Activated CD4-positive, alpha-beta T cell treated with anti-CD3 and anti-CD28 coated beads, Interleukin-2, amount 50 U/mL, for 24 hours (primary cell): ENCODE results near the gene SPECC1L.

ENCODE experiments used
- DNase-seq, 2 donors: peaks; one replicate each; pipeline ENCODE4 v3.0.0-alpha.2; 2020; ENCODE audit warnings: low read depth in 1 of 2, low spot score in 1 of 2

SPECC1L gene

GRCh38 chr22:24394254-24394653 is 123.6 kb downstream of the SPECC1L start:
- DNase-seq, result no peak

- no peak for DNase-seq
Measured at GRCh38 chr22:24398409-24398808, 127.8 kb downstream of the SPECC1L start.

- DNase-seq, result no peak
Measured at GRCh38 chr22:24400034-24400725, 129.5 kb downstream of the SPECC1L start.

GRCh38 chr22:24400726-24401596 is 130.3 kb downstream of the SPECC1L start:
- no peak for DNase-seq

DNA sequence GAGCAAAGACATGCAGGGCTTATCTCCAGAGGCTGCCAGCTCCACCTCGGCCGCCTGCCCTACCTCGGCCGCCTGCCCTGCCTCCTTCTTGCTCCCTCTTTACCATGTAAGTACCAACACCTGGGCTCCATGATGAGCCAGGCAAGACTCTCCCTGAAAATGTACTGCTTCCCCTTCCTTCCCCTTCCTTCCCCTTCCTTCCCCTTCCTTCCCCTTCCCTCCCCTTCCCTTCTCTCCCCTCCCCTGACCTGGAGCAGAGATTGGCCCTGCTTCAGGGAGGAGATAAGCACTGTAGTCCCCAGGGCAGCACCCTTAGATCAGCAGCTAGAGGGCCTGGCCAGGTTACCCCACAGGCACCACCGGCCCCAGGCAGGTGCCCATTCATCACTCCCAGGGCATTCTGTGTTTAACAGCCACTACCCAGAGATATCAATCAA is 131.3 kb downstream of the SPECC1L start:
- no peak for DNase-seq

GRCh38 chr22:24402460-24403192 is 132.0 kb downstream of the SPECC1L start:
- no peak for DNase-seq

GRCh38 chr22:24403346-24403745 is 132.7 kb downstream of the SPECC1L start:
- no peak for DNase-seq

DNA sequence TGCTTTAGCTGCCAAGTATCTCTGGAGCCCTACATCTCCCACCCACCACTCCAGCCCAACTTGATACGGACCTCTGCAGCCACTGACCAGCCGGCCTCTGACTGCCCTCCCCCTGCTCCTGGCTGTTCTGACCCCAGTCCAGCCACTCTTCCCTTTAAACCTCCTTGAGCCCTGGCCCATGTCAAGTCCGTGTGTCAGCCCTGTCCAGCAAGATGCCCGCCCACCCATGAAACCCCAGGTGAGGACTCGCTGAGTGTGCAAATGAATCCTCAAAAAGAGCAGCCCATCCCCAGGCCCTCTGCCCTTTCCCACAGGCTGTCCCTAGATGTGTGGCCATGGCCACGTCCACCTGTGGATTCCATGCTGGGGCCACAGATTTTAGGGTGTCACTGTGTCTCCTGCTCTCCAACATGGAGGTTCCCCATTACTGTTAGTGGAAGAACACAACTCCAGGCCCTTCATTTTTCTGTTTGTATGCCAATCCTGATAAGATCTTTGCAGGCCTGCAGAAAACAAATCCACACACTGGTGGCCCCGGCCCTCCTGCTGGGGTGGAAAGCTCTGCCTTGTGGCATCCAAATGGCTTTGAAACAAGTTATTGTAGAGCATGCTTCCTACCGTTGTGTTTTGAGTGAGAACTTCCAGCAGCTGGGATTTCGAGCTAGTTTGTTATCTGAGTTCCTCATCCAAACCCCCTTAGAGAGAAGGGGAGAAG is 134.1 kb downstream of the SPECC1L start:
- DNase-seq, result no peak

DNA sequence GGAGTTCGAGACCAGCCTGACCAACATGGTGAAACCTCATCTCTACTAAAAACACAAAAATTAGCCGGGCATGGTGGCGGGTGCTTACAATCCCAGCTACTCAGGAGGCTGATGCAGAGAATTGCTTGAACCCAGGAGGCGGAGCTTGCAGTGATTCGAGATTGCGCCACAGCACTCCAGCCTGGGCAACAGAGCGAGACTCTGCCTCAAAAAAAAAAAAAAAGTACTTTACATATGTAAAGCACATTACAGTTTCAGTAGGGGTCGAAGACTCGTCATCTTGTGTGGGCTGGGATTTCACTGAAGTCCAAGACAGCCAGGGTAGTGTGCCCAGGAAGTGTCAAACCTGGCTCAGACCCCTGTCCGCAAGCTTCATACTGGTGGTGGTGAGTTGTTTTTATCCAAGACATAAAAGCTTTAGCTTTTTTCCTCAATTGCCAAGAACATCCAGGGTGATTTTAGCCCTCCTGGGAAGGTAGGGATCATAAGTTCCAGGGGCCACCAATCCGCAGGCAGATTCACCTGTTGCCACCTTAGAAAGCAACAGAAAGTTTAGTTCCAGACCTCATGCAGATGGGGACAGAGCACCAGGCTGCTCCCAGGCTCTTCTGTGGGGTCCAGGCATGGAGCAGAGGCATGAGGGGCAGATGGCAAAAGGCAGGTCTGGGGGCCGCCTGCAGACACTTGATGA is 135.1 kb downstream of the SPECC1L start:
- DNase-seq, result no peak

DNA sequence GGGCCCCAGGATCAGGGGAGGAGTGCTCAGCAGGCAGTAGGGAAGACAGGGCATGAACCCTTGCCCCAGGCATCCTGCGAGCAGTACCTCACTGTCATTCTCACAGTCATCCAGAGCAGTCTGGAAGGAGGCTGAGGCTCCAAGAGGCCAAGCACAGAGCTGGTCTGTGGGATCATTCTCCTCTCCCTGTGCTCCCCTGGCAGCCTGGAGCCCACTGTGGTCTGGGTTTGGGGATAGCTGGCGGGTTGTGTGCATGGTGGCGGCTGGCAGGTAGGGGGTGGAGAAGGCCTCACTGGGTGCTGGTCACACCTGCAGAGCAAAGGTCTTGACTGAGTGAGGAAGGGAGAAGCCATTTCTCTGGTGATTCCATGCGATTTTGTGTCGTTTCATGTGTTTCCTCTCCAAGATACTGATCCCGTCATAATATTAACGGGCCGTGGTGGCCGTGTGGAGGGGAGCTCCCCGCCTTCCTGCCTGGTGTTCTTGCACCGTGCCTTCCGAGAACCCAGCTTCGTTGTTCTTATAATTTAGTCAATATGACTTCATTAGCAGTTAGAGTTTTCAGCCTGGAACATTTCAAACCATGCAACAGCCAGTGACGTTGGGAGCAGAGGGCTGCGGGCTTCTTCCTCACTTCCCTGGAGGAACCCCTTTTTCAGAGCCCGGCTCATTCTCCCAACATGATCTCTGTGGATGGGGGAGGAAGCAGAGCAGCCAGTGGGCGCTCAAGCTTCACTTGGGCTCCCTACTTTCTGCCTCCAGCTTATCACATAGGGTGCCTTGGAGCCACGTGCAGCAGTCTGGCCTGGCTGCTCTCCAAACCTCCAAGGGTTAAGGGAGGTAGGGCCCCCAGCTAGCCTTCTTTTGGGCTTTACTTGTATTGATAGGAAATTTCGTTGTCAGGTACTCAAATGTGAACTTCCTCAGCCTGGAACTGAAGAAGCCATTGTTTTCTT is 136.0 kb downstream of the SPECC1L start:
- DNase-seq, result no peak

DNA sequence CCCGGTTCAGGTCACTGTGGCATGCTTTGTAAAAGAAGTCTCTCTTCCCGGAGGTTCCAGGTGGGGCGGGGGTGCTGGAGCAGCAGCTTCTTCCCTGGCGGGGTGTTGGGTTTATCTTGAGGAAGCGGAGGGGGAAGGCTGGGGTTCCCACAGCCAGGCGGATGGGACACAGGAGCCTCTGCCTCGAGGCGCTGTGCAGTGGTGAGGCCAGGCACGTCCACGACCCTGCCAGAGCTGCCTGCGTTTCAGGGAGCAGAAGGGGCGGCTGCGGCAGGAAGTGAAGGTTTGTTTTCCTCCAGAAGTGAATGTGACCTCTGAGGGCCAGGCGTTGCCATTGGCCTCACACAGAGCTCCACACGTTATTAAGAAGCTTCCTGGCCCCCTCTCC is 136.6 kb downstream of the SPECC1L start:
- no peak for DNase-seq

GRCh38 chr22:24407884-24408283 is 137.3 kb downstream of the SPECC1L start:
- DNase-seq, result no peak

- no peak for DNase-seq
Measured at GRCh38 chr22:24408630-24409029, 138.0 kb downstream of the SPECC1L start.

- DNase-seq, result no peak
Measured at GRCh38 chr22:24409707-24410106, 139.1 kb downstream of the SPECC1L start.

- DNase-seq, result no peak
Measured at GRCh38 chr22:24410110-24410856, 139.7 kb downstream of the SPECC1L start.

DNA sequence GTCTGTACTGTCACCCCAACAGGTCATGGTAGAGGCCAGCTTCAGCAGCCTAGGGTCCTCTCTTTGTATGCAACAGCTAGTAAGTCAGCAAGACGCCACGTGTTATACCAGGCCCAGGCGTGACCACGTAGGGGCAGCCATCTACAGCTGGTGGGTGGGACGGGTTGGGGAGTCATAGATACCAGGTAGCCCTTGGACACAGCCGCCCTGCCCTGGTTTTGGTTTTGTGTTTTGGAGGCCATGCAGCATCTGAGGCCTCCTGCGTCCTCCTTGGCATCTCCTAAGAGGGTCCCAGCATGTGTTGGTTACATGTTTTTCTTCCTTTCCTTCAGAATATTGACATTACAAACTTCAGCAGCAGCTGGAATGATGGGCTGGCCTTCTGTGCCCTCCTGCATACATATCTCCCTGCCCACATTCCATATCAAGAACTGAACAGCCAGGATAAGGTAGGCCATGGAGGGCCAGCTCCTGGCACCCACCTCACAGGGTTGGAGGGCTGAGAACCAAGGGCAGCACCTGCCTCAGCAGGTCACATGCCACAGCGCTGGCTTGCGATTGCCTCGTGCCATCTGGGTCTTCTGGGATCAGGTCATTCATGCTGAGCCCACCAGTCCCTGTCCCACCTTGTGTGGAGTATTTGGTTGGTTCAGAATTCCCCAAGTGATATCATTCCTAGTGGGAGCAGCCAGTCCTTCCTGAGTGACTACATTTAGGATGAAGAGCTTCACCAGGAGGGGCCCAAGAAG is 140.8 kb downstream of the SPECC1L start:
- DNase-seq, result no peak

DNA sequence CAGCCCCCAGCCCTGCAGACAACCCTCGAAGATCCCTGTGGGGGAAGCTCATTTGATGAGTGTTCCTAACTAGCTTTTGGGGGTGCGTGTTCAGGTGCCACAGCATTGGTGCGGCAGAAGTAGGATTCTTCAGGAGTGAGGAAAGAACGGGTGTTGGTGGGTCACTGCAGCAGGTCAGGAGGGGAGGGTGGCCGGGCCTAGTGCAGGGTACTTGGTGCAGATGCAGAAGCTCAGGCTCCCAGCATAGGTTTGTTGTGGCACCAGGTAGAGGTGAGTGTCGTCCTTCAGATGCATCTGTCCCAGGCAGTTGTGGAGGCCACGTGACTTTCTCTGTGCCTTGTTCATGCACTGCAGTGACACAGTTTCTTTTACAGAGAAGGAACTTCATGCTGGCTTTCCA is 141.6 kb downstream of the SPECC1L start:
- no peak for DNase-seq

DNA sequence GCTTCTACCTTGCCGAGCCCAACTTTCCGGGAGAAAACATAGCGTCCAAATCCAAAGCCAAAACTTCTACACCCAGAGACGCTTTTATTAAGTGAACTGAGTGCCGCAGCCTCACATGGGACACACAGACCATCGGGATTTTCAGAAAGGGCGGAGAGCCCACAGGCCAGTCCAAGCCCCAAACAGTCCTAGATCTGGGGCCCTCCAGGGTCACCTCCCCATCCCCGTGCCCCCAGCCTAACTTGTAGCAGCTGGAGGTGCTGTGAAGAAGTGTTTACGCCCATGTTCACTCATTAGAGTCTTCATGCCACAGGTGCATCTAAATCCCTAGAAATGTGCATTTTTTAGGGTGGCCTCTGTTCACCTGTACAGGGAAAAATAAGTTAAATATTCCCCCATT is 142.6 kb downstream of the SPECC1L start:
- DNase-seq, result no peak
